Cortex of kidney (tissue), 1 donor: Measurements from ENCODE around the gene LMAN2L.

ENCODE experiments used
- DNase-seq: peaks from one replicate; lab custom pipeline; 2025; lab: John Stamatoyannopoulos, UW

The LMAN2L gene

GRCh38 chr2:96703021-96703751 lies 36.7 kb downstream of the LMAN2L start:
- no peak for DNase-seq

GRCh38 chr2:96702098-96702785 lies 37.6 kb downstream of the LMAN2L start:
- DNase-seq = no peak

GRCh38 chr2:96701636-96702035 lies 38.2 kb downstream of the LMAN2L start:
- DNase-seq = no peak

- DNase-seq = no peak
Observed at GRCh38 chr2:96700086-96700485, 39.8 kb downstream of the LMAN2L start.

- DNase-seq = no peak
Observed at GRCh38 chr2:96699621-96700020, 40.2 kb downstream of the LMAN2L start.

- DNase-seq = no peak
Observed at GRCh38 chr2:96699021-96699420, 40.8 kb downstream of the LMAN2L start.

GRCh38 chr2:96698221-96698861 lies 41.5 kb downstream of the LMAN2L start:
- DNase-seq = no peak

- no peak for DNase-seq
Observed at GRCh38 chr2:96697476-96697875, 42.4 kb downstream of the LMAN2L start.

GRCh38 chr2:96695602-96696001 lies 44.3 kb downstream of the LMAN2L start:
- no peak for DNase-seq

- DNase-seq = no peak
Observed at GRCh38 chr2:96694816-96695455, 44.9 kb downstream of the LMAN2L start.

- DNase-seq = no peak
Observed at GRCh38 chr2:96694279-96694678, 45.6 kb downstream of the LMAN2L start.

- DNase-seq = no peak
Observed at GRCh38 chr2:96693286-96694200, 46.3 kb downstream of the LMAN2L start.

- no peak for DNase-seq
Observed at GRCh38 chr2:96692094-96692971, 47.5 kb downstream of the LMAN2L start.

GRCh38 chr2:96691022-96691612 lies 48.7 kb downstream of the LMAN2L start:
- no peak for DNase-seq

- DNase-seq = no peak
Observed at GRCh38 chr2:96690306-96691021, 49.4 kb downstream of the LMAN2L start.

GRCh38 chr2:96689431-96689991 lies 50.4 kb downstream of the LMAN2L start:
- no peak for DNase-seq

GRCh38 chr2:96688649-96689430 lies 51.0 kb downstream of the LMAN2L start:
- no peak for DNase-seq
